Tibial nerve (tissue), 4 donors: ENCODE results near the gene ABRACL. TPM values are rescaled to one million over a fixed set of nuclear protein-coding genes. Genes with fewer than 3 reads are reported as not detected.

Experiments used
- DNase-seq, 2 donors: peaks; one replicate each; pipeline ENCODE4 v3.0.0-alpha.2; 2019; ENCODE audit warnings: low spot score in 2 of 2
- H3K27ac ChIP-seq, 4 donors: fragments of 200-600 bp; sonication (generic) in 3 of 4; one replicate each; pipeline ENCODE4 v1.5.1; 2017 to 2019; ENCODE audit warnings: mild to moderate bottlenecking in 1 of 4
- H3K27me3 ChIP-seq, 2 donors: fragments of 200-600 bp; sonication (generic) in 1 of 2; one replicate each; pipeline versions ENCODE4 v1.5.1 to v1.6.0; 2017 to 2019
- H3K36me3 ChIP-seq, 3 donors: fragments of 200-600 bp; sonication (generic); one replicate each; pipeline ENCODE4 v1.5.1; 2018 to 2019
- H3K4me1 ChIP-seq, 4 donors: fragments of 200-600 bp; sonication (generic) in 3 of 4; one replicate each; pipeline ENCODE4 v1.5.1; 2017 to 2019
- H3K4me3 ChIP-seq, 4 donors: fragments of 200-600 bp; sonication (generic) in 3 of 4; one replicate each; pipeline ENCODE4 v1.5.1; 2017 to 2019; ENCODE audit warnings: mild to moderate bottlenecking in 1 of 4, moderate library complexity in 1 of 4
- H3K9me3 ChIP-seq, 4 donors: fragments of 200-600 bp; sonication (generic) in 3 of 4; one replicate each; pipeline ENCODE4 v1.5.1; 2017 to 2019
- CTCF ChIP-seq, 5 experiments: fragments of 200-600 bp in 3 of 5; fragments of 450-650 bp in 2 of 5; sonication (generic) in 3 of 5; IDR thresholded peaks; one replicate each; pipeline ENCODE4 v1.5.1; 2016 to 2019; ENCODE audit warnings: antibody characterized with exemption in 5 of 5, mild to moderate bottlenecking in 3 of 5, moderate library complexity in 2 of 5
- EP300 ChIP-seq, 2 donors: sonication (generic); formaldehyde crosslinking; IDR thresholded peaks; one replicate each; pipeline ENCODE4 v1.6.1; 2017; ENCODE audit warnings: antibody characterized with exemption in 2 of 2, mild to moderate bottlenecking in 1 of 2
- POLR2A ChIP-seq, 2 donors: fragments of 450-650 bp; IDR thresholded peaks; one replicate each; pipeline ENCODE4 v1.6.1; 2017; ENCODE audit warnings: antibody characterized with exemption in 2 of 2, mild to moderate bottlenecking in 2 of 2, moderate library complexity in 2 of 2
- whole genome bisulfite sequencing, 2 donors: methylation state at CpG; one replicate each; pipeline ENCODE4 v1.1.5; 2018; 5-methylcytosine and 5-hydroxymethylcytosine counted together
- total RNA-seq, 4 donors: library from RNA; depleted of rRNA; stranded (reverse); fragments of >200 nt; gene quantifications; one replicate each; pipeline ENCODE4 v1.1.0, GENCODE V29; 2016

The ABRACL gene
- total RNA-seq, 4 donors from 2014 or later, result 2.2 to 4.6 (median 3.2) TPM

GRCh38 chr6:139082370-139082769 lies 53.8 kb downstream of the ABRACL start:
- no peak overlapping the region for H3K27ac ChIP-seq
- H3K36me3 ChIP-seq, result no peaks in the 10 kb centered on the region
- no peak for TF ChIP-seq EP300 (IDR thresholded peaks at IDR 0.05)
- TF ChIP-seq POLR2A (IDR thresholded peaks at IDR 0.05), result no peak
- TF ChIP-seq CTCF (IDR thresholded peaks at IDR 0.05), result no peak
- 82 to 84% methylated on average over 5 of the region's 5 CpGs for WGBS, 2 donors
- no peak overlapping the region for H3K4me3 ChIP-seq
- H3K9me3 ChIP-seq, result no peaks in the 10 kb centered on the region
- H3K4me1 ChIP-seq, result no peaks in the 10 kb centered on the region
- no peaks in the 10 kb centered on the region for H3K27me3 ChIP-seq
- no peak for DNase-seq

GRCh38 chr6:139091826-139092225 lies 63.3 kb downstream of the ABRACL start:
- no peak for DNase-seq
- WGBS, 2 donors, result 77 to 89% methylated on average over 1 of the region's 1 CpG
- H3K27ac ChIP-seq, result no peak overlapping the region
- no peaks in the 10 kb centered on the region for H3K4me1 ChIP-seq
- no peaks in the 10 kb centered on the region for H3K27me3 ChIP-seq
- H3K36me3 ChIP-seq, result no peaks in the 10 kb centered on the region
- H3K4me3 ChIP-seq, result no peak overlapping the region
- TF ChIP-seq CTCF (IDR thresholded peaks at IDR 0.05) (no peak), POLR2A (IDR thresholded peaks at IDR 0.05) (no peak), EP300 (IDR thresholded peaks at IDR 0.05) (no peak)
- no peaks in the 10 kb centered on the region for H3K9me3 ChIP-seq

Other genes starting within 250 kb of the ABRACL start
- 1 to 10 TPM in 1 of 4 donors, under 1 TPM in 2, not detected in 1; 0.21 to 1.1 (median 0.30) TPM for gene ECT2L, start 232.7 kb upstream of the ABRACL start, total RNA-seq
- 10 to 100 TPM; 31.0 to 66.0 (median 50.6) TPM for gene REPS1, start 40.5 kb upstream of the ABRACL start, total RNA-seq
- 10 to 100 TPM; 31.9 to 39.3 (median 35.7) TPM for gene HECA, start 106.3 kb downstream of the ABRACL start, total RNA-seq